ENCODE measurements around the gene ILKAP.

The ILKAP gene

DNA sequence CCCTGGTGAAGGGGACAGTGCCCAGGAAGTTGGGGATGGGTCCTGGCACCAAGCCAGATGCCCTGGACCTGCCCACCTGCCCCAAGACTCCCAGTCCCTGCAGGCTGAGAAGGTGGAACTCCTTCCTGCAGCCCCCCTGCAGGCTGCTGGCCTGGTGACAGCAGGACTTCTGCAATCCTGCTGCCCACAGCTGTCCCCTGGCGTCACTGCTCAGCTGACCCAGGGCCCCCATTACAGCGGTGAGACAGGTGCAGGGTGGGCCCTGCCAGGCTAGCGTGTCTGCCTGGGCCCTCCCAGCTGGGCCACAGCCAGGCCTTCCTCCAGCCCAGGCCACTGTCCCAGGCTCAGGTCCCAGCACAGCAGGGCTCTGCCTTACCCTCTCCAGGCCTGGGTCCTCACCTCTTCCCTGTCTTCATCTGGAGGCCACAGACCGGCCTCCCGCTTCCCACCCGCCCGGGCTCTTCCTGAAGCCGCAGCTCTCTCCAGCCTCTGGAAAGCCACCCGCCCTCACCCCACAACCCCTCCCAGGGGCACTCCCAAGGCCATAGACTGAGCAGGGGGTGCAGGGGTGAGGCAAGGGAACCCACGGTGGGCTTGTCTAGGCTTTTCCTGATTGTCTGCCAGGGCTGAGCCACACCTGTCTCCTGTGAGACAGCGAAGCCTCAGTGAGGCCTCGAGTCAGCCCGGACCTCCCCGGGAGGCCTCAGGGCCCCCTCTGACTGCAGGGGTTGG is 53.5 kb downstream of the ILKAP start:
- no peak for FAIRE-seq

DNA sequence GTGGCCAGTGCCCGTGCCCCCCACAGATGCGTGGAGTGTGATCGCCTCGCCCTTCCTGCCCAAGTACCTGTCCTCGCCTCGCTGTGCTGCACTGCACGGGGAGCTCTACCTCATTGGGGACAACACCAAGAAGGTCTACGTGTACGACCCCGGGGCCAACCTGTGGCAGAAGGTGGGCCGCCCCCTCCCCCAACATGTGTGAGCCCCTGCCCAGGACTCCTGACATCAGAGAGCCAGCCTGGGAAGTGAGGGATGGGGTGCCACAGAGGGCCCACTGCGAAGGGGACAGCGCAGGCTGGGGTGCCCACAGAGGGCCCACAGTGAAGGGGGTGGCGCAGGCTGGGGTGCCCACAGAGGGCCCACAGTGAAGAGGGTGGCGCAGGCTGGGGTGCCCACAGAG is 54.5 kb downstream of the ILKAP start:
- FAIRE-seq: no peak

- FAIRE-seq: no peak
Measured at GRCh38 chr2:238146884-238147544, 56.5 kb downstream of the ILKAP start.

DNA sequence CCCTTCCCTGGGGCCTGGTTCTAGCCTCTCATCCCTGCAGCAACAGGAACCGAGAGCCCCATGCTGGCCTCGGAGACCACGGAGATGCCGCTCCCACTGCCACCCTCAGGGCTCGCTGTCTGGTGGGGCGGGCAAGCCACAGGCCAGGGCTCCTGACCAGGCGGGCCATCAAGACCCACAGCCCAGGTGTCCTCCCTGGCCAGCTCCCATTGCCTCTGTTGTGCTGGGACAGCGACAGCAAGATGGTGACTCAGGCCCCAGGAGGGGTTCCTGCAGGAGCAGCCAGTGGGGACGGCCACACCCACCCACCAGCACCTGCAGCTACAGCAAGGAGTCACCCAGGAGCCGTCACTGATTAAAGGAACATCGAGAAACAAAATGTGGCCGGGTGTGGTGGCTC is 57.6 kb downstream of the ILKAP start:
- FAIRE-seq: no peak

DNA sequence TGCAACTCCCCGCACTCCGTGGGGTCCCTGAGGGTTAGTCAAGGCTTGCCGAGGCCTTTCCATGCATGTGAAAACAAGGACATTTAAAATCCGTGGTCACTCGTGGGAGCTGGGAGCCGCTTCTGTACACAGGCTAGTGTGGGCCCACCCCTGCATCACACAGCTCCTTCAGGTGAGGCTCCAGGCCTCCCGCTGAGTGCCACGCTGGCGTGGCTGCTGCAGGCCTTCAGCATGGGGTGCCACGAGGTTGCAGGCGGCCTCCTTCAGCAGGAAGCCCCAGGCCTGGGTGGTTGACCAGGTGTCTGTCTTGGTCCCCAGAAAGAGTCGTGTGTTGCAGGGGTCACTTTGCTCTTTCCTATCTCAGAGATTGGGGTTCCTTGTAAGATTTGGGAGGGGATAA is 58.4 kb downstream of the ILKAP start:
- no peak for FAIRE-seq

- no peak for FAIRE-seq
Measured at GRCh38 chr2:238144262-238144661, 59.2 kb downstream of the ILKAP start.

DNA sequence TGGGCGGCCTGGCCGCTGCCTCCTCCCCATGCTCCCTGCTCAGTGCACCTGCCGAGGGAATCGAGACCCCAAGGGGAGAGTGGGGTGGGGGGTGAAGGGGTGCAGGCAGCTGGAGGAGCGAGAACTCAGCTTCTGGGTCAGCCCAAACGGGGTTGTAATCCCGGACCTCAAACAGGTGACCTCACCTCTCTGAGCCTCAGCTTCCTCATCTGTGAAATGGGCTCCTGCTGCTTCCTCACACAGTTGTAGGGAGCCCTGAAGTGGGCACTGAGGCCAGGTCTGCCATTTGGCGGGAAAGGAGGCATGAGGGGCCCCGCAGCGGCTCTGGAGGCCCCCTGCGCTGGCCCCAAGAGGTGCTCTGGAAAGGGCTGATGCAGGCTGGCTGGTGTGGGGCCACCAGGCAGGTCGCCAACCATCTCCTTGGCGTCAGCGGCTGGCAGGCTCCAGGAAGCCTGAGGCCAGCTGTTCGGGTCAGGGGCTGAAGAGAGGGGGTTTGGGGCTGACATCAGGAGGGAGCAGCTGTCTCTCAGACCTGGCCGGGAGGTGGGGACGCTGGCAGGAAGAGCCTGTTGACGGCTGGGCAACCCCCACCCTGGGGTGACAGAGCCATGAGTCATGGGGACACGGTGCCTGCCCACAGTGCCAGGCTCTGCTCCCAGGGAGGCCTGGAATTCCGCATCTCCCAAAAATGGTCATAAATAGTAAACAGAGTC is 60.1 kb downstream of the ILKAP start:
- FAIRE-seq: no peak

DNA sequence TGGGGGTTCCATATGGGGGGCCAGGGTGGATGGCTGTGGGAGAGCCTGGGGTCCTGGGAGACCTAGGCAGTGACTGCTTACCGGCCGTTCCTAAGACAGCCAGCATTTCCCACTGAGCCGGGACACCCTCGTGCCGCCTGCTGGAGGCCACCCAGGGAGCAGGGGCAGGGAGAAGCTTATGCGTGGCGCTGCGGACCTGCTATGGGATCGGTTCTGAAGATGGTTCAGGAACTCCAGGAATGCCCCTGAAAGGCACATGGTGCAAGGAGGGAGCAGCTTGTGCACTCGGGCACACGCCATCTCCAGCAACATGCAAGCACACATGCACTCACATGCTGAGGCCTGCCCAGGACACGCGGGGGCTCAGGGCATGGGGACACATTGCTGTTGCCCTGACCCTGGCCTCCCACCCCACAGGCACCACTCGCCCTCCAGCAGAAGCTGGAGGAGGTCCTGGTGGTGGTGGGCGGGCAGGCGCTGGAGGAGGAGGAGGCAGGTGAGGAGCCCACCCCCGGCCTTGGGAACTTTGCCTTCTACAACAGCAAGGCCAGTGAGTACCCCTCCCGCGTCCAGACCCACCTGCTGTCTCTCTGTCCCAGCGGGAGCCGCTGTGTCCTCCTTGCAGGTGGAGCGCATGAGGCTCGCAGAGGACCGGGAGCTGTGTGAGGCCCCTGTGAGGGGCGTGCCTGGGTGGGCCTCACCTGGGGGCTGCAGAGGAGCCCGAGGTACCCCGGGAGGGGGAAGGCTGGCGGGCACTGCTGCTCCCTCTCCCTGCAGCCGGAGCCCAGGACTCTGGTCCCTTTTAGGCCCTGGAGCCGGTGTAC is 60.9 kb downstream of the ILKAP start:
- FAIRE-seq: no peak

DNA sequence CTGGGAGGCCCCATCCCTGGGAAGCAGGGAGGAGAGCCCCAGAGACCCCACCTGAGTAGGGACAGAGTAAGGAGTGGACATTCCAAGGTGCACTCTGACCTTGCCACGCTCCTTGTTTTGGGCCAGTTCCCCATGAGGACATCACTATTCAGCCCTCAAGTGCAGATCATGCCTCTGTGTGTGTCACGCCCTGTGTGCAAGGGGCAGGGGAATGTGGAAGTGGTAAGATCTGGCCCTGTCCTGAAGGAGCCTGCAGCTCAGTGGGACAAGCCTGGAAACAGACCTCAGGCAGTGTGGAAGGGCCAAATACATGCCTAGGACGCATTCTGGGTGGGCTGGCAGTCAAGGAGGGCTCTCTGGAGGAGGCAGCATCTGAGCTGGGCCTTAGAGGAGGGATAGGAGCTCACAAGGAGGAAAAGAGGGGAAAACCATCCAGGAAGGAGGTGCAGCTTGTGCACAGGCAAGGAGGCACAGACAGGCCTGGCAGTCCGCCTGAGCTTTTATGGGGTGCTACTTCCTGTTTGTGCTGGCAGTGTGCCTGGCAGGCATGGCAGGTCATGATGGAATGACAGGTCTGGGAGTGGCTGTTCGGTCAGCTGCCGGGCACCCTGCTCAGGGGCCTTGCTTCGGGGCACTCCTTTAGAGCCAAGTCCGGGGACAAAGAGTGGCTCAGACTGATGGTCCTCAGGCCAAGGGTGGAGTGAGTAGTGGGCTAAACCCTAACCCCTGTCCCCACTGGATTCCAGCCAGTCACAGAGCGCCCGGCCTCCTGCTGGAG is 61.8 kb downstream of the ILKAP start:
- no peak for FAIRE-seq

DNA sequence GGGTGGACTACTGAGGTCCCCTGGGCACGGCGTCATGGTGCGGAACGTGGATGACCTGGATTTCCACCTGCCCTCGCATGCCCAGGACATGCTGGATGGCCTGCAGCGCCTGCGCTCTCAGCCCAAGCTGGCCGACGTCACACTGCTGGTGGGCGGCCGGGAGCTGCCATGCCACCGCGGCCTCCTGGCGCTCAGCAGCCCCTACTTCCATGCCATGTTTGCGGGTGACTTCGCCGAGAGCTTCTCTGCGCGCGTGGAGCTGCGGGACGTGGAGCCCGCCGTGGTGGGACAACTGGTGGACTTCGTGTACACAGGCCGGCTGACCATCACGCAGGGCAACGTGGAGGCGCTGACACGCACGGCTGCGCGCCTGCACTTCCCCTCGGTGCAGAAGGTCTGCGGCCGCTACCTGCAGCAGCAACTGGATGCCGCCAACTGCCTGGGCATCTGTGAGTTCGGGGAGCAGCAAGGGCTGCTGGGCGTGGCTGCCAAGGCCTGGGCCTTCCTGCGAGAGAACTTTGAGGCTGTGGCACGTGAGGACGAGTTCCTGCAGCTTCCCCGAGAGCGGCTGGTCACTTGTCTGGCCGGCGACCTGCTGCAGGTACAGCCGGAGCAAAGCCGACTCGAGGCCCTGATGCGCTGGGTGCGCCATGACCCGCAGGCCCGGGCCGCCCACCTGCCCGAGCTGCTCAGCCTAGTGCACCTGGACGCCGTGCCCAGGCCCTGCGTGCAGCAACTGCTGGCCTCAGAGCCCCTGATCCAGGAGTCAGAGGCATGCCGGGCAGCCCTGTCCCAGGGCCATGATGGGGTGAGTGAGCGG is 62.6 kb downstream of the ILKAP start:
- no peak for FAIRE-seq

DNA sequence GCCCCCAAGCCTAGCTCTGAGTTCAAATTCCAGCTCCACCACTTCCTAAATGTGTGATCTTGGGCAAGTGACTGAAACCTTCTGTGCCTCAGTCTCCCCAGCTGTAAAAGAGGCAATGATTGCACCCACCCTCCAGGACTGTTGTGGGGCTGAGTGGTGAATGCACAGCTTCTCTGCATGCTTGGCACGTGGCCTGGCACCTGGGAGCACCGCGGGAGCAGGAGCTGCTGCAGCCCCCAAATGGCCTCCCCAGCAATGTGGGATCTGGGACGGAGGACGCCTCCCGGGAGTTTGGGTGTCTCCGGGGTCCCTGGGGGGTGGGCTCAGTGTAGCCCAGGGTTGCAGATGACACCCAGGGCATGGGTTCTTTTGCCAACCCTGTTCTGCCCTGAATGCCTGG is 63.5 kb downstream of the ILKAP start:
- no peak for FAIRE-seq

DNA sequence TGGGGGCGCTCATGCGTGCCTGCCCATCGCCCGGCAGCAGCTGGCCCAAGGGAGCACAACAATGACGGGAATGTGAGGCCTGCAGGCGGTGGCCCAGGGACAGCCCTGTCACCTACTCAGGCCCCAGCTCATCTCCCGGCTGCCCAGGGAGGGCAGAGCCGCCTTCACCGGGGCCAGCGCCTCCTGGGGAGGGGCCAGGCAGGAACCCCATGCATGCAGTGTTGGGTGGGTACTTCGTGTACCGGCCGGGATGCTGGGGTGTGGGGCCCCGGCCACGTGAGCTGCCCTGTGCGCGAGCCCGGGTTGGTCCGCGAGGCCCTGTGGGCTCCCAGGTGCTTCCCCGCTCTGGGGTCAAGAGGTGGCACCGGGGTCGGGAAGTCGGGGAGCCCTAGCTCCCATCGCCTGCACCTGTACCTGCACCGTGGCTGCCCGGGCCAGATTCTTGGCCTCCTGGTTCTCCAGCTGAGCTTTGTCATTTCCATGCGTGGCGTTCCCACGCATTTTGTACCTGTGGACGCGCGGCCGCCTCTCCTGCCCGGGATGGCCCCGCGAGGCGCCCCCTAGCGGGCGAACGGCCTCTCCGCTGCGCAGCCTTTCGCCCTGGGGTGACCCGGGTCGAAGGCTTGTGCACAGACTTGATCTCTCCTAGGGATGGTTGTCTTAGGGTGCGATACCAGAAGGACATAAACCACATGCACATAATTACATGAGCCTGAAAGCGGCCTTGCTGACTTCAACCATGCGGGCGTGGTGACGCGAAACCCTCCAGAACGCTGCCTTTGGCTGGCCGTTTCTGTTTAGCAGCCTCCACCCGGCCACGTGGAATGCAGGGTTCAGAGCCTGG is 64.1 kb downstream of the ILKAP start:
- no peak for FAIRE-seq

DNA sequence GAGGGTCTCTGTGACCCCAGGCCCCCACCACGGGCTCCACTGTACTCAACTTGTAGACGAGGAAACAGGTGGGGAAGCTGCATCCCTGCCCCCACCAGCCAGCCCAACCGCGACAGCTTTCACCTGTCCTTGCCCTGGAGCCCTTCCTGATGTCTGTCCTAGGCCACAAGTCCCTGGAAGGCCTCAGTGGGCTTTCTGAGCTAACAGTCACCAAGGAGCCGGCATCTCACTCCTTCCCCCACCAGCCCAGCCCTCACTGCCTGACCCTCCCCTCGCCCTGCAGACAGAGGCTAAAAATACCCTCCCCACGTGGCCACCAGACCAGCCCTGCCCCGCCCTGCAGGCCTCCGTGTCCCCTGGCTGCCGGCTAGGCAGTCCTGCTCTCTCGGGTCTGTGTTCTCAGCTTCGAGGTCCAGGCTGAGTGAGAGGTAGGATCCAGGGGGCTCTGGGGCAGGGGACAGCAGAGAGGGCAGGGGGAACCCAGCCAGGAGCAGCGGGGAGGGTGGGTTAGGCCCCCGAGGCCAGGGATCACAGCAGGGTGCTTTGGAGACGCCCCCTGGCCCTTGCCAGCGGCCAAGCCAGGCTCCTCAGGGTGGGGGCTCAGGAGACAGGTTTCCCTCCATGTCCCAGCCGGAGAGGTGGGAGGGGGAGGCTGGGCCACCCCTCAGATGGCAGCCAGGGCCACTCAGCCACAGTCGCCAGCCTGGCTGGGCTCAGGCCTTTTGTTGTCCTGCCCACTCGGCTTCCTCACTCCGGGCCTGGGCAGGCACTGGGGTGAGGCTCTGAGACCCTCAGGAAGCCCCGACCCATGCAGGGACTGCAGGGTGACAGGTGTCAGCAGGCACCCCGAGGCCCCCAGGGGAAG is 64.9 kb downstream of the ILKAP start, which contains the start of gene KLHL30:
Gene KLHL30 (plus strand): TSS at position 338 of the 865 bp plus-strand sequence. CDS start 2,087 bp downstream, outside the sequence.
- no peak for FAIRE-seq

DNA sequence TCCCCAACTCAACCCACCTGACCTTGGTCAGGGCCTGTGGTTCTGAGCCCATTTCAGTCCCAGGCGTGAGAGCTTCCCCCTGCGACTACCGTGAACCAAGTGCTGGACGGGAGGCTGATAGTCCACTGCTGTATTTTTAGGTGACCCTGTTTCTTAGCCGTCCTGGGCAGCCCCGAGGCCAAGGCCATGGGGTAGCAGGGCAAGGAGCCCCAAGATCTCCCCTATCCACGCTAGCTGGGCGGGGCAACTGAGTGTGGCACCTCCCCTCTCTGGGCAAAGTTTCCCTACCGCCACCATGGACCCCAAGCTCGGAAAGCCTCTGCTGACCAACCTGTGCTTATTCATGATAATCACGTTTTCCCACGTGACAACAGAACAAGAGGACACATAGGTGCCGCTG is 65.6 kb downstream of the ILKAP start:
- FAIRE-seq: no peak

DNA sequence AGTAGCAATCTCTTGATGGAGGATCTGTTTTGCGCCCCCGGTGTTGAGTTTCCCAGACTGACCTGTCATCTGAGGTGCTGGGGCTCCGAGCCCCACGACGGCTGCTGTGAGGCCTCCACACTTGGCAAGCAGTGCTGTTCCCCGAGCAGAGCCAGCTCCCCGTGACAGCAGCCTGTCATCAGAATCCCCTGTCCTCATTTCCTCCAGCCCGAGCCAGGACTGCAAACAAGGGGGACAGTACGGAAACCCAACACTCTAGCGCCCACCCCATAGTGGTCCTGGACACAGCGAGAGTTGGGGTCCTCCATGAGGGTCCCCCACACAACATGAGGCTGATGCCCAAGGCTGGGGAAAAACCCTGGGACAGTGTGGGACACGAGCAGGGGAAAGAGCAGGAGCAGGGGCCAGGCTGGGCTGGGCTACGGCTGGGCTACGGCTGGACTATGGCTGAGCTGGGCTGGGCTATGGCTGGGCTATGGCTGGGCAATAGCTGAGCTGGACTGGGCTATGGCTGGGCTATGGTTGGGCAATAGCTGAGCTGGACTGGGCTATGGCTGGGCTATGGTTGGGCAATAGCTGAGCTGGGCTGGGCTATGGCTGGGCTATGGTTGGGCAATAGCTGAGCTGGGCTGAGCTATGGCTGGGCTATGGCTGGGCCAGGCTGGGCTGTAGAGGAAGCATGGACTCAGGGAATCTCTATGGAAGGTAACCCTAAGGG is 66.5 kb downstream of the ILKAP start:
- no peak for FAIRE-seq

DNA sequence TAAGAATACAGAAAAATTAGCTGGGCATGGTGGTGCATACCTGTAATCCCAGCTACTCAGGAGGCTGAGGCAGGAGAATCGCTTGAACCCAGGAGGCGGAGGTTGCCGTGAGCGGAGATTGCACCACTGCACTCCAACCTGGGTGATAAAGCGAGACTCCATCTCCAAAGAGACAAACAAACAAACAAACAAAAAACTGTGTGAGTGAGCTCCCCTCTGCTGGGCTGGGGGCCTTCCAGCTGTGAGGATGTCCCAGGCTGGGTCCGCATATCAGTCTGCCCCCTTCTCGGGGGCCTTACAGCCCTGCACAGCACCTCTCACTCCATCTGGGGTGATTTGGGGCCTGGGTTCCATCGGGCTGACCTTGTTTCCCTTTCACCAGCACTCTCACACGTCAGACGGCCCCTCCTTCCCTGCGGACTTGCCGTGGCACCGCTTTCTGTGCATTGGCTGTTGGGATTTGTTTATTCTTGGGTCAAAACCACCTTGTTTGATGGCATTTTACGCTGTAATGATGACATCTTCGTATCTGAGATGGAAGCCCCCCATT is 67.8 kb downstream of the ILKAP start:
- FAIRE-seq: no peak

DNA sequence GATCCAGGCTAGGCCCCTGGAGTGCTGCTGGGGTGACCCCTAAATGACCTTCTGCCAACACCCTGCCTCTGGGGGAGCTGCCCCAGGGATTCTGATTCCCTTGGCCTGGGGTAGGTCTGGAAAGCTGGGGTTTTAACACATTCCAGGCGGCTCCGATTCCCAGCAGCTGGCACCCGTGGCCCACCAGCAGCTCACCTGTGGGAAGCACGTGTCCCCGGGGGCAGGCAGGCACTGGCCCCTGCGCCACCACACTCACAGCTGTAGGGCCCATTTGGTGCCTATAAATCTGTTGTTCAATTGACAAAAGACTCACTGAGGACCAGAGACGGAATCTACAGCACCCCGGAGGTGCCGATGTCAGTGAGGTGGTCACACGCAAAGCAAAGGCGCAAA is 69.1 kb downstream of the ILKAP start:
- FAIRE-seq: no peak

Measured in islet of Langerhans (tissue), 1 donor.